ENCODE measurements around the gene RSU1. TPM values are rescaled to one million over a fixed set of nuclear protein-coding genes. Genes with fewer than 3 reads are reported as not detected.

The RSU1 gene
- total RNA-seq, 1 donor = 155 TPM

DNA sequence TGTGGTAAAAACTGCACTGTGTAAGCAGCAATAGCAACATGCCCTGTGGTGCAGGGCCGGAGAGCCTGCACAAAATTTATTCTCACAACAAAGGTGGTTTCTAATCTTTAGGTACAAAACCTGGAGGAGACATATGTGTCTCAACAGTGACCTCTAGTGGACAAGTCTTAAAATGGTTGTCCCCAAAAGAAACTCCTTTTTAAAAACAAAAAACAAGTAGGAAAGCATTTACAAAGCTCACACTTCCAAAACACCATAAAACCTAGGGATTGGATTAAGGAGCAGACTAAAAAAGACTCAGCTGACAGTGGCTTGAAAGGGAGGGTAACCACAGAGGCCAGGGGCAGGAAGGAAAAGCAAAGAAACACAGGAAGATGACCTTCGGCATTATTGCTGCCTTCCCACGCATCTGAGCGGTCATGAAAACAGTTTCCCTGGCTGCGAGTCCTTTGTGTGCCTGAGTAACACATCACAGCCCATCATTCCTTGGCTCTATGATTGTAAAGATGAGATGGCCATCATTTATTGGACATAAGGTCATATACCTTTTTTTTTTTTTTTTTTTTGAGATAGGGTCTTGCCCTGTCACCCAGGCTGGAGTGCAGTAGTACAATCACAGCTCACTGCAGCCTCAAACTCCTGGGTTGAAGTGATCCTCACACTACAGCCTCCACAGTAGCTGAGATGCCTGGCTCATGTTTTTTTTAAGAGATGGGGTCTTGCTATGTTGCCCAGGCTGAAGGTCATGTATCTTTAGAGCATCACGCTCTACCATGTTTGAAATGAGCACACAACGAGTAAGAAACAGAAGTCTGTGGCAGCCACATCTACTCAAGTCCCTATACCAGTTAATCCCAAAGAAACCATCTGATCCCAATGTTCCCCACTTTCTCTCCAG is 39.5 kb downstream of the RSU1 start:
- DNase-seq (ENCODE audit: low read depth) = peak; percentile 73
- peak; percentile 60 for TF ChIP-seq CTCF (IDR thresholded peaks at IDR 0.05; ENCODE audit: insufficient read depth, low read length)
- H3K4me3 ChIP-seq (ENCODE audit: low read depth, low read length) = no peak overlapping the region

GRCh38 chr10:16776896-16777295 is 40.3 kb downstream of the RSU1 start:
- DNase-seq (ENCODE audit: low read depth) = peak; percentile 22
- H3K4me3 ChIP-seq (ENCODE audit: low read depth, low read length) = no peak overlapping the region
- TF ChIP-seq CTCF (IDR thresholded peaks at IDR 0.05; ENCODE audit: insufficient read depth, low read length) = no peak

GRCh38 chr10:16773334-16773733 is 43.9 kb downstream of the RSU1 start:
- no peak overlapping the region for H3K4me3 ChIP-seq (ENCODE audit: low read depth, low read length)
- TF ChIP-seq CTCF (IDR thresholded peaks at IDR 0.05; ENCODE audit: insufficient read depth, low read length) = no peak
- DNase-seq (ENCODE audit: low read depth) = no peak

DNA sequence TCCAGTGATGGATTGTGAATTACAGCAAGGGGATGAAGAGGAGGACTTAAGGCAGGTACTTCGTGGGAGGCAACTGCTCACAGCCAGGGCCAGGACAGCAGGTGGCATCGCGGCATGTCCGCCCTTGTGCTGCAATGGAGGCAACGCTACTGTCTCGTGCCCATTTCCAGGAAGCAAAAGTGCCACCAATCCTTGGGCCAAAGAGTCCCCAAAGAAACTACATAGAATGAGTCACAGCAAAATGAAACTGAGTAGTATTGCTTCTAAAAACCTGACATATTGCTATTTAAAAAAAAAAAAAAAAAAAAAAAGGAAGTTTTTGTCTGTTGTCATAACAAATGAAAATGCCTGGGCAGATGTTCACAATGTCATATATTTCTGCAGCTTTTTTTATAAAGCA is 46.6 kb downstream of the RSU1 start:
- no peak overlapping the region for H3K4me3 ChIP-seq (ENCODE audit: low read depth, low read length)
- TF ChIP-seq CTCF (IDR thresholded peaks at IDR 0.05; ENCODE audit: insufficient read depth, low read length) = no peak
- DNase-seq (ENCODE audit: low read depth) = no peak

DNA sequence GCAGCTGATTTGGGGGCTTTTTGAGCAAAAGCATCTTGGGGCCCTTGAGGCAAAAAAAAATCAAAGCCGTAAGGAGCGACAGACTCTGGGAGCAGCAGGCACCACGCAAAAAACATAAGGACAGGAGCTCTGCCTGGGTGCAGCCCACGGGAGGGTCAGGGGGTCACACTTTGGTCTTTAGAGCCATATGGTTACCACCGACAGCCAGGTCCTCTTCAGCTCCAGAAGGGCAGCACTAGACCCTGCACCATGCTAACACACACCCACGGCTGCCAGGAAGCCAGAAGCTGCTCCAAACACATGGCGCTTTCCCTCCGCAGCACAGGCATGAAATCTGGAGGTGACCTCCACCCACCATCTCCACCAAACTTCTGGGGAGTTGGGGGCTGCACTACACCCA is 47.1 kb downstream of the RSU1 start:
- no peak for TF ChIP-seq CTCF (IDR thresholded peaks at IDR 0.05; ENCODE audit: insufficient read depth, low read length)
- no peak for DNase-seq (ENCODE audit: low read depth)

GRCh38 chr10:16769331-16769730 is 47.9 kb downstream of the RSU1 start:
- no peak overlapping the region for H3K4me3 ChIP-seq (ENCODE audit: low read depth, low read length)
- TF ChIP-seq CTCF (IDR thresholded peaks at IDR 0.05; ENCODE audit: insufficient read depth, low read length) = no peak
- DNase-seq (ENCODE audit: low read depth) = no peak

More for the DNA sequence above, 47.1 kb downstream of the RSU1 start:
- H3K4me3 ChIP-seq (ENCODE audit: low read depth, low read length) = no peak overlapping the region

Data from fibroblast of the aortic adventitia (primary cell).